ENCODE results near the gene SPAM1.
"Not testable (repeated sequence)": the region's sequence is repeated elsewhere in the genome, so short reads cannot be mapped to it uniquely, and the experiment has no call there.

SPAM1 gene

GRCh38 chr7:123995617-123996326 is 70.7 kb downstream of the SPAM1 start:
- H3K9ac ChIP-seq (ENCODE audit: low read length), result no peak overlapping the region
- no peaks in the 10 kb centered on the region for H3K36me3 ChIP-seq (ENCODE audit: control insufficient read depth, insufficient read depth, low read length, severe bottlenecking)
- no peaks in the 10 kb centered on the region for H3K4me1 ChIP-seq (ENCODE audit: control insufficient read depth, insufficient read depth, low read length)
- H3K27me3 ChIP-seq (replicated peaks; ENCODE audit: control insufficient read depth, insufficient read depth, low read length), result no peaks in the 10 kb centered on the region
- H3K9me3 ChIP-seq (ENCODE audit: control insufficient read depth, low read length), result no peaks in the 10 kb centered on the region
- no peak overlapping the region for H3K4me3 ChIP-seq (ENCODE audit: low read length)
- DNase-seq (ENCODE audit: low read depth), result no peak

GRCh38 chr7:123996327-123996625 is 71.2 kb downstream of the SPAM1 start:
- DNase-seq (ENCODE audit: low read depth), result no peak
- H3K9me3 ChIP-seq (ENCODE audit: control insufficient read depth, low read length), result no peaks in the 10 kb centered on the region
- H3K36me3 ChIP-seq (ENCODE audit: control insufficient read depth, insufficient read depth, low read length, severe bottlenecking), result no peaks in the 10 kb centered on the region
- H3K4me3 ChIP-seq (ENCODE audit: low read length), result no peak overlapping the region
- no peaks in the 10 kb centered on the region for H3K4me1 ChIP-seq (ENCODE audit: control insufficient read depth, insufficient read depth, low read length)
- no peak overlapping the region for H3K9ac ChIP-seq (ENCODE audit: low read length)
- H3K27me3 ChIP-seq (replicated peaks; ENCODE audit: control insufficient read depth, insufficient read depth, low read length), result no peaks in the 10 kb centered on the region

DNA sequence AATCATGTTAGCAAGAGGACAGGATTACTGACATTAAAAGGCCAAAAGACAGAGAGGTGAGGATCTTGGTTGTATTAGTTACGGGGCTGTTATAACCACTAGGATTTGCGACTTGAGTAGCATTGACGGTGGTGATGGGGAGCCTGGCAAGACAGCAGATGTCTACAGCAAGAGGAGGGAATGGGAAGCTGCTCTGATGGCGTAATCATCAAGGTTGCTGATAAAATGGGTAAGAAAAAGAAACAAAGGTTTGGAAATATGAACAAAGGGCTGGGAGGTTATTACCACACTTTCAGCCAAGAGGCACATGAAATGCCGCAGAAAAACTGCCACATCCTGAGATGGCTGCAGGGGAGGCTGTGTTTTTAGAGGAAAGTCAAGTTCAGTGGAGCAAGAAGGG is 73.9 kb downstream of the SPAM1 start:
- H3K4me3 ChIP-seq (ENCODE audit: low read length), result no peak overlapping the region
- H3K27me3 ChIP-seq (replicated peaks; ENCODE audit: control insufficient read depth, insufficient read depth, low read length), result no peaks in the 10 kb centered on the region
- H3K9ac ChIP-seq (ENCODE audit: low read length), result no peak overlapping the region
- H3K9me3 ChIP-seq (ENCODE audit: control insufficient read depth, low read length), result peaks cover 4% of the 10 kb centered on the region
- no peaks in the 10 kb centered on the region for H3K4me1 ChIP-seq (ENCODE audit: control insufficient read depth, insufficient read depth, low read length)
- DNase-seq (ENCODE audit: low read depth), result no peak
- H3K36me3 ChIP-seq (ENCODE audit: control insufficient read depth, insufficient read depth, low read length, severe bottlenecking), result no peaks in the 10 kb centered on the region

- H3K9ac ChIP-seq (ENCODE audit: low read length), result no peak overlapping the region
- H3K27me3 ChIP-seq (replicated peaks; ENCODE audit: control insufficient read depth, insufficient read depth, low read length), result no peaks in the 10 kb centered on the region
- H3K9me3 ChIP-seq (ENCODE audit: control insufficient read depth, low read length), result peaks cover 4% of the 10 kb centered on the region
- H3K4me3 ChIP-seq (ENCODE audit: low read length), result no peak overlapping the region
- DNase-seq (ENCODE audit: low read depth), result no peak
- H3K4me1 ChIP-seq (ENCODE audit: control insufficient read depth, insufficient read depth, low read length), result no peaks in the 10 kb centered on the region
- H3K36me3 ChIP-seq (ENCODE audit: control insufficient read depth, insufficient read depth, low read length, severe bottlenecking), result no peaks in the 10 kb centered on the region
Observed at GRCh38 chr7:123999703-124000102, 74.7 kb downstream of the SPAM1 start.

DNA sequence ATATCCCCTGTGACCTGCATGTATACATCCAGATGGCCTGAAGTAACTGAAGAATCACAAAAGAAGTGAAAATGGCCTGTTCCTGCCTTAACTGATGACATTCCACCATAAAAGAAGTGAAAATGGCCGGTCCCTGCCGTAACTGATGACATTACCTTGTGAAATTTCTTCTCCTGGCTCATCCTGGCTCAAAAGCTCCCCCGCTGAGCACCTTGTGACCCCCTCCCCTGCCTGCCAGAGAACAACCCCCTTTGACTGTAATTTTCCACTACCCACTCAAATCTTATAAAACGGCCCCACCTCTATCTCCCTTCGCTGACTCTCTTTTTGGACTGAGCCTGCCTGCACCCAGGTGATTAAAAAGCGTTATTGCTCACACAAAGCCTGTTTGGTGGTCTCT is 83.3 kb downstream of the SPAM1 start:
- H3K9ac ChIP-seq (ENCODE audit: low read length); H3K9me3 ChIP-seq (ENCODE audit: control insufficient read depth, low read length); H3K27me3 ChIP-seq (replicated peaks; ENCODE audit: control insufficient read depth, insufficient read depth, low read length); H3K4me1 ChIP-seq (ENCODE audit: control insufficient read depth, insufficient read depth, low read length); DNase-seq (ENCODE audit: low read depth); H3K36me3 ChIP-seq (ENCODE audit: control insufficient read depth, insufficient read depth, low read length, severe bottlenecking); H3K4me3 ChIP-seq (ENCODE audit: low read length): not testable (repeated sequence)

GRCh38 chr7:124009321-124009720 is 84.3 kb downstream of the SPAM1 start:
- DNase-seq (ENCODE audit: low read depth), result no peak

More at GRCh38 chr7:124009321-124009720, 84.3 kb downstream of the SPAM1 start:
- Histone ChIP-seq H3K9me3 (ENCODE audit: control insufficient read depth, low read length) (no peaks in the 10 kb centered on the region), H3K9ac (ENCODE audit: low read length) (no peak overlapping the region), H3K4me1 (ENCODE audit: control insufficient read depth, insufficient read depth, low read length) (no peaks in the 10 kb centered on the region), H3K27me3 (replicated peaks; ENCODE audit: control insufficient read depth, insufficient read depth, low read length) (no peaks in the 10 kb centered on the region), H3K36me3 (ENCODE audit: control insufficient read depth, insufficient read depth, low read length, severe bottlenecking) (no peaks in the 10 kb centered on the region), H3K4me3 (ENCODE audit: low read length) (no peak overlapping the region)
